Measurements from ENCODE around the gene SETD9. TPM values are rescaled to one million over a fixed set of nuclear protein-coding genes. Genes with fewer than 3 reads are reported as not detected.

Gene SETD9
- total RNA-seq, 2 experiments from 2014 or later = 6.7 to 13.3 TPM

DNA sequence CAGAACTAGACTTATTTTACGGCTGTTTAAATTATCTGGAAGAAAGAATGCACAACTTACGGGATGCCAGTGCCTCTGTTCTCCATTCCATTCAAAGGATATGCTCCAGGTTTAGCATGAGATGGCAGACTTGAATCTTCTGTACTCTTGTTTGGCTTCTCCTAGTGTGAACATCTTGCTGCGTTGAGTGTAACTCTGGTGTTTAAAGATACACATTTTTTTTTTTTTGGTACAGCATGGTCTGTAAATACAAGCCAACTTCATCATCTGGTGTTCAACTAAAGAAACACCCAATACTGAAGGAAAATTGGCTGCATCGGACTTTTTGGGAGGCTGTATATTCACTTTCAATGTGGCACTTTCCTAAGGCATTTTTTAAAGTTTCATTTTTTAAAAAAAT, 49.9 kb downstream of the SETD9 start:
- TF ChIP-seq, protein P1, sequence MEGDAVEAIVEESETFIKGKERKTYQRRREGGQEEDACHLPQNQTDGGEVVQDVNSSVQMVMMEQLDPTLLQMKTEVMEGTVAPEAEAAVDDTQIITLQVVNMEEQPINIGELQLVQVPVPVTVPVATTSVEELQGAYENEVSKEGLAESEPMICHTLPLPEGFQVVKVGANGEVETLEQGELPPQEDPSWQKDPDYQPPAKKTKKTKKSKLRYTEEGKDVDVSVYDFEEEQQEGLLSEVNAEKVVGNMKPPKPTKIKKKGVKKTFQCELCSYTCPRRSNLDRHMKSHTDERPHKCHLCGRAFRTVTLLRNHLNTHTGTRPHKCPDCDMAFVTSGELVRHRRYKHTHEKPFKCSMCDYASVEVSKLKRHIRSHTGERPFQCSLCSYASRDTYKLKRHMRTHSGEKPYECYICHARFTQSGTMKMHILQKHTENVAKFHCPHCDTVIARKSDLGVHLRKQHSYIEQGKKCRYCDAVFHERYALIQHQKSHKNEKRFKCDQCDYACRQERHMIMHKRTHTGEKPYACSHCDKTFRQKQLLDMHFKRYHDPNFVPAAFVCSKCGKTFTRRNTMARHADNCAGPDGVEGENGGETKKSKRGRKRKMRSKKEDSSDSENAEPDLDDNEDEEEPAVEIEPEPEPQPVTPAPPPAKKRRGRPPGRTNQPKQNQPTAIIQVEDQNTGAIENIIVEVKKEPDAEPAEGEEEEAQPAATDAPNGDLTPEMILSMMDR (conservative IDR thresholded peaks at IDR 0.05; ENCODE audit: low read length) = no peak
- DNase-seq (ENCODE audit: low spot score) = no peak
- H3K27ac ChIP-seq (ENCODE audit: low read depth, low read length, poor library complexity, severe bottlenecking) = no peak overlapping the region
- H3K4me2 ChIP-seq (ENCODE audit: low read length) = no peak overlapping the region
- no peaks in the 10 kb centered on the region for H3K9me3 ChIP-seq (ENCODE audit: low read length)
- POLR2A ChIA-PET = no interaction called here
- H4K20me1 ChIP-seq (ENCODE audit: insufficient read depth, low read length) = no peaks in the 10 kb centered on the region
- no peaks in the 10 kb centered on the region for H3K9me2 ChIP-seq (ENCODE audit: insufficient read depth, low read length)
- no TSS peak for BruUV-seq (replicated peaks)
- intact Hi-C loops (cut with micrococcal nuclease; ENCODE audit: unreplicated experiment) = no loop called here
- no peaks in the 10 kb centered on the region for H3K36me3 ChIP-seq (ENCODE audit: insufficient read depth, low read length)
- CTCF ChIA-PET (ENCODE audit: unreplicated experiment) = no interaction called here
- no peaks in the 10 kb centered on the region for H3K79me2 ChIP-seq (ENCODE audit: insufficient read depth, low read depth, low read length)
- H3K4me1 ChIP-seq (ENCODE audit: insufficient read depth, low read length, poor library complexity, severe bottlenecking) = no peaks in the 10 kb centered on the region
- no peak overlapping the region for H3K4me3 ChIP-seq (ENCODE audit: low read depth, low read length, poor library complexity, severe bottlenecking)
- H2AFZ ChIP-seq (ENCODE audit: low read length) = no peak overlapping the region

DNA sequence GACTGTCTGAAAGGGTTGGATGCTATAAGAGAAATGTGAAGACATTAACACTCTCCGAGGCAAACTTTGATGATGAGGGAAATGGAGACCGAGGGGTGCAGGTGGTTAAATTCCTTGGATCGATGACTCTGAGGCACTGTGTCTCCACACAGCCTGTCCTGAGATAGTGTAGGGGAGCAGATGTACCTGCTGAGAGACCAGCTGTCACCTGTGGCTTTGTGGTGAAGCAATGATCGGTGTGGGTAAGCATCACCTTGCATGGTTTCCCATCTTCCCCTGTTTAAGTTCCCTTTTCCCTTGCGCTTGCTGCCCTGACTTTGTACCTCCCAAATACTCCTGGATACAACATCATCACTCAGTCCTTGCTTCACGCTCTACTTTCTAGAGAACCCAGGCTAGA, 52.4 kb downstream of the SETD9 start:
- no peak for DNase-seq (ENCODE audit: low spot score)
- Histone ChIP-seq H2AFZ (ENCODE audit: low read length) (no peak overlapping the region), H3K4me3 (ENCODE audit: low read depth, low read length, poor library complexity, severe bottlenecking) (no peak overlapping the region), H3K36me3 (ENCODE audit: insufficient read depth, low read length) (no peaks in the 10 kb centered on the region), H3K4me1 (ENCODE audit: insufficient read depth, low read length, poor library complexity, severe bottlenecking) (no peaks in the 10 kb centered on the region), H3K9me3 (ENCODE audit: low read length) (no peaks in the 10 kb centered on the region), H3K9me2 (ENCODE audit: insufficient read depth, low read length) (no peaks in the 10 kb centered on the region), H3K27ac (ENCODE audit: low read depth, low read length, poor library complexity, severe bottlenecking) (no peak overlapping the region), H3K79me2 (ENCODE audit: insufficient read depth, low read depth, low read length) (no peaks in the 10 kb centered on the region), H3K4me2 (ENCODE audit: low read length) (no peak overlapping the region), H4K20me1 (ENCODE audit: insufficient read depth, low read length) (no peaks in the 10 kb centered on the region)
- TF ChIP-seq EZH2phosphoT487 (IDR thresholded peaks at IDR 0.05; ENCODE audit: borderline replicate concordance, low read depth, low read length) = no peak
- TF ChIP-seq, protein P1 (conservative IDR thresholded peaks at IDR 0.05; ENCODE audit: low read length) = no peak
- intact Hi-C loops (cut with micrococcal nuclease; ENCODE audit: unreplicated experiment) = no loop called here
- ChIA-PET CTCF (ENCODE audit: unreplicated experiment) (no interaction called here), POLR2A (interaction anchor here (1.1 kb wide), 1 partner anchor 8 kb away, joined by 3 read pairs; no protein-coding TSS in a partner anchor)
- no TSS peak for BruUV-seq (replicated peaks)

DNA sequence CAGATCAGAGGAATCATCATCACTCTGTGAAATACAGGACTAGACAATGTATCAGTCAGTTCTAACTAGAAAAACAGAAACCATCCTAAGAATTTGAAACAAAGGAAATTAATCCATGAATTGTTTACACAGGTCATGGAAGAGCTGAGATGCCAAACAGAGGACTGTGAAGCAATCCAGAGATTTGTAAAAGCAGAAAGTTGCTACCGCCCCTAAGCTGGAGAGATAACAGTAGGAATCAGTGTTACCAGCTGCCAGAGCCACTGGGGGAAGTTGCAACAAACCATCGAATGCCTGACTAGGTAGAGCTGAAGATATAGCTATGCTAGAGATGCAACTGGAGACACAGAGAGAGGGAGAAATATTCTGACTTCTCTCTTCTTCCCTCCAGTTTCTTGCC, 52.9 kb downstream of the SETD9 start:
- intact Hi-C loops (cut with micrococcal nuclease; ENCODE audit: unreplicated experiment) = no loop called here
- POLR2A ChIA-PET = interaction anchor here (1.1 kb wide), 1 partner anchor 9 kb away, joined by 3 read pairs; no protein-coding TSS in a partner anchor

More for the DNA sequence above, 52.9 kb downstream of the SETD9 start:
- TF ChIP-seq EZH2phosphoT487 (IDR thresholded peaks at IDR 0.05; ENCODE audit: borderline replicate concordance, low read depth, low read length) = no peak
- TF ChIP-seq, protein P1 (conservative IDR thresholded peaks at IDR 0.05; ENCODE audit: low read length) = no peak
- H3K9me3 ChIP-seq (ENCODE audit: low read length) = no peaks in the 10 kb centered on the region
- no peak overlapping the region for H2AFZ ChIP-seq (ENCODE audit: low read length)
- H3K27ac ChIP-seq (ENCODE audit: low read depth, low read length, poor library complexity, severe bottlenecking) = no peak overlapping the region
- no peaks in the 10 kb centered on the region for H3K4me1 ChIP-seq (ENCODE audit: insufficient read depth, low read length, poor library complexity, severe bottlenecking)
- H3K4me2 ChIP-seq (ENCODE audit: low read length) = no peak overlapping the region
- no peaks in the 10 kb centered on the region for H4K20me1 ChIP-seq (ENCODE audit: insufficient read depth, low read length)
- no peaks in the 10 kb centered on the region for H3K9me2 ChIP-seq (ENCODE audit: insufficient read depth, low read length)
- DNase-seq (ENCODE audit: low spot score) = no peak
- H3K36me3 ChIP-seq (ENCODE audit: insufficient read depth, low read length) = no peaks in the 10 kb centered on the region
- no peaks in the 10 kb centered on the region for H3K79me2 ChIP-seq (ENCODE audit: insufficient read depth, low read depth, low read length)
- no peak overlapping the region for H3K4me3 ChIP-seq (ENCODE audit: low read depth, low read length, poor library complexity, severe bottlenecking)
- no TSS peak for BruUV-seq (replicated peaks)
- CTCF ChIA-PET (ENCODE audit: unreplicated experiment) = no interaction called here
